Measurements from ENCODE around the gene MIAT. TPM values are rescaled to one million over a fixed set of nuclear protein-coding genes. Genes with fewer than 3 reads are reported as not detected.

Gene MIAT
- total RNA-seq, 1 experiment from 2014 or later: 0.33 TPM

DNA sequence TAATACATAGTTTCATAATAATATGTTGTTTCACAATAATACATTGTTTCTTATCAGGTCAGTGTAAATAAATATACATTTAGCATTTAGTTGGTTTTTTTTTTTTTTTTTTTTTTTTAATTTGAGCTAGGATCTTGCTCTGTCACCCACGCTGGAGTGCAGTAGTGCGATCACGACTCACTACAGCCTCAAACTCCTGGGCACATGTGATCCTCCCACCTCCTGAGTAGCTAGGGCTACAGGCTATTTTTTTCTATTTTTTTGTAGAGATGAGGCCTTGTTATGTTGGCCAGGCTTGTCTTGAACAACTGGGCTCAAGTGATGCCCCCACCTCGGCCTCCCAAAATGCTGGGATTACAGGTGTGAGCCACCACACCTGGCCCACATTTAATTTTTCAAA, 43.5 kb downstream of the MIAT start:
- ATAC-seq (no peak), DNase-seq (ENCODE audit: low read depth, low spot score) (no peak)
- Histone ChIP-seq H3K36me3 (ENCODE audit: control insufficient read depth, insufficient read depth, low read length) (no peaks in the 10 kb centered on the region), H3K27ac (ENCODE audit: low read length) (no peak overlapping the region), H3K4me1 (ENCODE audit: control insufficient read depth, insufficient read depth, low read length) (no peaks in the 10 kb centered on the region), H3K9me3 (ENCODE audit: control insufficient read depth, insufficient read depth, low read depth, low read length) (no peaks in the 10 kb centered on the region; the same call in 1 of the 2 replicates), H3K27me3 (ENCODE audit: control insufficient read depth, insufficient read depth, low read length) (no peaks in the 10 kb centered on the region), H3K4me3 (ENCODE audit: low read depth in 2 of 2, low read length in 2 of 2) (no peak overlapping the region)
- intact Hi-C loops (cut with micrococcal nuclease; ENCODE audit: unreplicated experiment): no loop called here
- no TSS peak for BruUV-seq (replicated peaks)
- CTCF ChIA-PET: no interaction called here
- POLR2A ChIA-PET: interaction anchor here (0.6 kb wide), 1 partner anchor 449 kb away, joined by 8 read pairs; no protein-coding TSS in a partner anchor
- TF ChIP-seq TCF7L2 (IDR thresholded peaks at IDR 0.05; ENCODE audit: low read depth, low read length) (no peak), SIN3A (IDR thresholded peaks at IDR 0.05; ENCODE audit: borderline replicate concordance, insufficient read depth, low read depth, low read length) (no peak), POLR2AphosphoS5 (IDR thresholded peaks at IDR 0.05; ENCODE audit: low read depth, low read length) (no peak)
- TF ChIP-seq, protein P1, sequence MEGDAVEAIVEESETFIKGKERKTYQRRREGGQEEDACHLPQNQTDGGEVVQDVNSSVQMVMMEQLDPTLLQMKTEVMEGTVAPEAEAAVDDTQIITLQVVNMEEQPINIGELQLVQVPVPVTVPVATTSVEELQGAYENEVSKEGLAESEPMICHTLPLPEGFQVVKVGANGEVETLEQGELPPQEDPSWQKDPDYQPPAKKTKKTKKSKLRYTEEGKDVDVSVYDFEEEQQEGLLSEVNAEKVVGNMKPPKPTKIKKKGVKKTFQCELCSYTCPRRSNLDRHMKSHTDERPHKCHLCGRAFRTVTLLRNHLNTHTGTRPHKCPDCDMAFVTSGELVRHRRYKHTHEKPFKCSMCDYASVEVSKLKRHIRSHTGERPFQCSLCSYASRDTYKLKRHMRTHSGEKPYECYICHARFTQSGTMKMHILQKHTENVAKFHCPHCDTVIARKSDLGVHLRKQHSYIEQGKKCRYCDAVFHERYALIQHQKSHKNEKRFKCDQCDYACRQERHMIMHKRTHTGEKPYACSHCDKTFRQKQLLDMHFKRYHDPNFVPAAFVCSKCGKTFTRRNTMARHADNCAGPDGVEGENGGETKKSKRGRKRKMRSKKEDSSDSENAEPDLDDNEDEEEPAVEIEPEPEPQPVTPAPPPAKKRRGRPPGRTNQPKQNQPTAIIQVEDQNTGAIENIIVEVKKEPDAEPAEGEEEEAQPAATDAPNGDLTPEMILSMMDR (IDR thresholded peaks at IDR 0.05): no peak
- in situ Hi-C loops (cut with HindIII; ENCODE audit: low pct_unique_long_range_greater_than_20kb, low sequenced_read_pairs): no loop called here

DNA sequence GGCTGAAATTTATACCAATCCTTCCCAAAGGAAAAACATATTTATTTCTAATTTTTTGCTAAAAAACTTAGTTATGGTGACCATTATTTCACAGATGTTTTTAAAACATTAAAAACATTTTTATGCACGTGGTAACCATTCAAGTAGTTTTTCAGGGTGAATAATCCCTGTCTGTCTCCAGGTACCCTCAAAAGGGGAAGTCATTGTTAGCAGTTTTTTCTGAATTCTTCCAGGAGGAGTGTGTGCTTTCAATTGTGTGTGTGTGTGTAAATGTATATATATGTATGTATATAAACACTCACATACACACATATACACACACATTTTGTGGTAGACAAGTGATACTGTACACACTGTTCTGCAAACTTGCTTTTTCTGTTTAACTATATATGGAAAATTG, 43.9 kb downstream of the MIAT start:
- no peak for DNase-seq (ENCODE audit: low read depth, low spot score)
- Histone ChIP-seq H3K36me3 (ENCODE audit: control insufficient read depth, insufficient read depth, low read length) (no peaks in the 10 kb centered on the region), H3K4me3 (ENCODE audit: low read depth in 2 of 2, low read length in 2 of 2) (no peak overlapping the region), H3K9me3 (ENCODE audit: control insufficient read depth, insufficient read depth, low read depth, low read length) (no peaks in the 10 kb centered on the region; the same call in 1 of the 2 replicates), H3K4me1 (ENCODE audit: control insufficient read depth, insufficient read depth, low read length) (no peaks in the 10 kb centered on the region), H3K27me3 (ENCODE audit: control insufficient read depth, insufficient read depth, low read length) (no peaks in the 10 kb centered on the region), H3K27ac (ENCODE audit: low read length) (no peak overlapping the region)
- intact Hi-C loops (cut with micrococcal nuclease; ENCODE audit: unreplicated experiment): no loop called here
- TF ChIP-seq, protein P2, sequence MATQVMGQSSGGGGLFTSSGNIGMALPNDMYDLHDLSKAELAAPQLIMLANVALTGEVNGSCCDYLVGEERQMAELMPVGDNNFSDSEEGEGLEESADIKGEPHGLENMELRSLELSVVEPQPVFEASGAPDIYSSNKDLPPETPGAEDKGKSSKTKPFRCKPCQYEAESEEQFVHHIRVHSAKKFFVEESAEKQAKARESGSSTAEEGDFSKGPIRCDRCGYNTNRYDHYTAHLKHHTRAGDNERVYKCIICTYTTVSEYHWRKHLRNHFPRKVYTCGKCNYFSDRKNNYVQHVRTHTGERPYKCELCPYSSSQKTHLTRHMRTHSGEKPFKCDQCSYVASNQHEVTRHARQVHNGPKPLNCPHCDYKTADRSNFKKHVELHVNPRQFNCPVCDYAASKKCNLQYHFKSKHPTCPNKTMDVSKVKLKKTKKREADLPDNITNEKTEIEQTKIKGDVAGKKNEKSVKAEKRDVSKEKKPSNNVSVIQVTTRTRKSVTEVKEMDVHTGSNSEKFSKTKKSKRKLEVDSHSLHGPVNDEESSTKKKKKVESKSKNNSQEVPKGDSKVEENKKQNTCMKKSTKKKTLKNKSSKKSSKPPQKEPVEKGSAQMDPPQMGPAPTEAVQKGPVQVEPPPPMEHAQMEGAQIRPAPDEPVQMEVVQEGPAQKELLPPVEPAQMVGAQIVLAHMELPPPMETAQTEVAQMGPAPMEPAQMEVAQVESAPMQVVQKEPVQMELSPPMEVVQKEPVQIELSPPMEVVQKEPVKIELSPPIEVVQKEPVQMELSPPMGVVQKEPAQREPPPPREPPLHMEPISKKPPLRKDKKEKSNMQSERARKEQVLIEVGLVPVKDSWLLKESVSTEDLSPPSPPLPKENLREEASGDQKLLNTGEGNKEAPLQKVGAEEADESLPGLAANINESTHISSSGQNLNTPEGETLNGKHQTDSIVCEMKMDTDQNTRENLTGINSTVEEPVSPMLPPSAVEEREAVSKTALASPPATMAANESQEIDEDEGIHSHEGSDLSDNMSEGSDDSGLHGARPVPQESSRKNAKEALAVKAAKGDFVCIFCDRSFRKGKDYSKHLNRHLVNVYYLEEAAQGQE (IDR thresholded peaks at IDR 0.05; ENCODE audit: insufficient read depth in 1 of 2, low read depth in 2 of 2, low read length in 1 of 2): no peak
- TF ChIP-seq, protein P1 (IDR thresholded peaks at IDR 0.05): no peak
- TF ChIP-seq POLR2AphosphoS5 (IDR thresholded peaks at IDR 0.05; ENCODE audit: low read depth, low read length) (no peak), SIN3A (IDR thresholded peaks at IDR 0.05; ENCODE audit: borderline replicate concordance, insufficient read depth, low read depth, low read length) (no peak), TCF7L2 (IDR thresholded peaks at IDR 0.05; ENCODE audit: low read depth, low read length) (no peak)
- no TSS peak for BruUV-seq (replicated peaks)
- in situ Hi-C loops (cut with HindIII; ENCODE audit: low pct_unique_long_range_greater_than_20kb, low sequenced_read_pairs): no loop called here
- ATAC-seq: no peak
- POLR2A ChIA-PET: interaction anchor here (0.6 kb wide), 1 partner anchor 449 kb away, joined by 8 read pairs; no protein-coding TSS in a partner anchor
- CTCF ChIA-PET: no interaction called here
